Hypothalamus (tissue), 51 donors: ENCODE measurements around the gene SERINC5.
"Not testable (repeated sequence)": the region's sequence is repeated elsewhere in the genome, so short reads cannot be mapped to it uniquely, and the experiment has no call there.

Source experiments
- DNase-seq, 51 donors: peaks; one replicate each; lab custom pipeline; 2025; lab: John Stamatoyannopoulos, UW

The SERINC5 gene

DNA sequence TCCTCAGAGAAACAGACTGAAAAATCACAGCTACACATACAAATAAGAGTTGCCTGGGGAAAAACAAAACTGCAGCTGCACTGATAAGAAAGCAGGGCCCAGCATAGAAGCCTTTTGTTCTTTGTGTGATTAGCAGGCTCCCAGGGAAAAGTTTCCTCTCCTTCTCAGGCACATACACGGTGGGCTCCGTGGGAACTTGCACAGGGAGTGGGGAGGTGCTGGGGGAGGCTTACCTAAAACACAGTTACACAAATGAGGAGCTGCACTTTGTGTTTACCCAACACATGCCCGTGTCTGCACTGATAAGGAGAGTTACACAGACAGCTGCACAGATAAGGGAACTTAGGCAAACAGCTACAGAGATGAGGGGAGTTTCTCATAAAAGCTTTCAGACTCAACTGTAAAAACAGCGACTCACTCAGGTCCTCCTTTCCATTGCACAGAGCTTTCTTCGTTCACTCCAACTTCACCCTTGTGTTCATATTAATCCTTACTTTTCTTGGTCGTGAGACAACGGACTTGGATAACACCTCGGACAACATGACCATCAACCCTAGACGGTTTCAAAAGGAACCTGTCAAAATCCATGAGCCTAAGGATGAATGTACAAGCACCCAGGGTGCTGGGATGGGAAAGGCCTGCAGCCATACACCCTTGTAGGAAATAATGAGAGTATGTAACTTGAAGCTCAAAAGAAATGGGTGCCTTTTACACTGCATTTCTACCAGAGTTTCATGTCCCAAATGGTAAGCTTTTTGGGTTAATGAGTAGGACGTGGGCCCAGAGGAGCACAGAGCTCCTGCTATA lies 50.8 kb downstream of the SERINC5 start:
- DNase-seq = peak in 7 of 51 donors; percentile 13 to 73 (median 28)

DNA sequence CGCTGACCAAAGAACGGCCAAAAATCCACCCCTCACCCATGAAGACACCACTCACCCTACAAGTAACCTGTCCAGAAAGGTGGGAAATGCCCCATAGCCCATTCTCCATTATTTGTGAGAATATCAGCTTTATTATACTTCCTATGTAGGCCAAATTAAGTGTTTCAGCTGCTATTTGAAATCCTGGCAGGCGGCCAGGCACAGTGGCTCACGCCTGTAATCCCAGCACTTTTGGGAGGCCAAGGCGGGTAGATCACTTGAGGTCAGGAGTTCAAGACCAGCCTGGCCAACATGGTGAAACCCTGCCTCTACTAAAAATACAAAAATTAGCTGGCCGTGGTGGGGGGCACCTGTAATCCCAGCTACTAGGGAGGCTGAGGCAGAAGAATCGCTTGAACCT lies 54.1 kb downstream of the SERINC5 start:
- DNase-seq = not testable (repeated sequence)

DNA sequence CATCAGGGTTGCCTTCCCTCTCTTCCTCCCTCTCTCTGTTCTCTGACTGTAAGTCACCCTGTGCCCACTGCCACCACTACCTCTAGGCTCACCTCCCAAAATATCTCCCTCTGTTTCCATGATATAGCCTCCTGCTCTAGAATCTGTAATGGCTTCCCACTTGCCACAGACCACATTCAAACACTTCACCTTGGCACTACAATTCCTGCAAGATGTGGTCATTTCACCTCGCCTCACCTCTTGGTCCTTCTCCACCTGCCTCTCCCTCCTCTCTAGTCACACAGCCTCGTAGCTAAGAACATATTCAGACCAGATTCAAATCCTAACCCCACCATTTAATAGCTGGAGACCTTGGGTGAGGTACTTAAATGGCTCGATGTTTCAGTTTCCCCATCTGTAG lies 56.9 kb downstream of the SERINC5 start:
- DNase-seq = no peak

DNA sequence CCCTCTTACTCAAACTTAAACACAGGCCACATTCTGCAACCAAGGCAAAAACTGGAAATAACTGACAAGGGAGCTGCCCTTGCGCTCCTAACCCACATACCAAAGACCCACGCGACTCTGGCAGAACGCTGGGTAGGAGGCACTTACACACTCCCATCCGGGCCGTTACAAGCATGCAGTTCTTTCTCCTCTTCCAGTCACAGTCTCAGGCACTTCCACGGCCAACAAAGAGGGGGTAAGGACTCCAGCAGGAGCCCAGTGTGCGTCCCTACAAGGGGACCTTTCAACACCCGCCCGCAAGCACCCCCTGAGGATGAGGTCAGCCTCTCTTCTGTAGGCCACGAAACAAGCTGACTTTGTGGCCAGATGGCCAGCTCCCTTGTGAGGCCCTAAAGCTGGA lies 57.4 kb downstream of the SERINC5 start:
- peak in 47 of 51 donors; percentile 16 to 92 (median 74) for DNase-seq

DNA sequence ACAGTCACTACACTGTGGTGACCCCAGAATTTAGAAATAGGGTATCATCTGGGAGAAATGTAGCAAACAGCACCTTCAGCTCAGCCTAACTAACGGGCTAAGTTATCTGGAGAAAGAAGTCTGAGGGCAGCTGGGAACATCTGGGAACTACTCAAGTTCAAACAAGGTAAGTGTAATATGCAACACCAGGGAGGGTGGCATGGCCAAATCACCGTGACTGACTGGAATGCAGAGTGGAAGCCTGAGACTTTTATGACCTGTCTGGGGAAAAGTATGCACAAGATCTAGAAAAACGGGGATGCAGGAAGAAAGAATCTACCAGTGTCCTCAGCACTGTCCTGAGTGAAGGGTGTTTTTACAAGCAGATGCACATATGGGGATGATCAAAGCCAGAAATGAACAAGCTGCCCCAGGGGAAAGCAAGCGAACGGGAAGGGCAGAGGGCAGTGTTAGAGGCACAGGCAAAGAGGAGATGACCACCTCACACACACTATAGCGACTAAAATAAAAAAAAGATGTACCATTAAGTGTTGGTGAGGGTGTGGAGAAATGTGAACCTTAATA lies 59.9 kb downstream of the SERINC5 start:
- no peak for DNase-seq

DNA sequence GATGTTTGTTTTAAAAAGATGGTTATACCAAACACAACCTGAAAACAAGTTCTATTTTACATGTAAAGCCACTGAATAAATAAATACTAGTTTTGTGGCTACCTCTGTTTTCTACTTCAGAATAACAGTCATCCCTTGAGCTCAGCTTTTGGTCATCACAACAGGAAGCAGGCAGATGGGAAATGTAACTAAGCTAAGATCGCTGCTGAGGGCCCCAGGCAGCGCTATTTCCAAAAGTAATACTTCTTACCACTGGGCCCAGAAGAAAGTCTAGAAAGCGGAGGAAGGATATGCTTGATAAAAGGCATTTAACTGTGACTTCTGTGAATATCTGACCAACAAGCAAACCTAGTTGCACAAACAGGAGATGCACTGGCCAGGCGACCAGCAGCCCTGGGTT lies 61.4 kb downstream of the SERINC5 start:
- DNase-seq = no peak

DNA sequence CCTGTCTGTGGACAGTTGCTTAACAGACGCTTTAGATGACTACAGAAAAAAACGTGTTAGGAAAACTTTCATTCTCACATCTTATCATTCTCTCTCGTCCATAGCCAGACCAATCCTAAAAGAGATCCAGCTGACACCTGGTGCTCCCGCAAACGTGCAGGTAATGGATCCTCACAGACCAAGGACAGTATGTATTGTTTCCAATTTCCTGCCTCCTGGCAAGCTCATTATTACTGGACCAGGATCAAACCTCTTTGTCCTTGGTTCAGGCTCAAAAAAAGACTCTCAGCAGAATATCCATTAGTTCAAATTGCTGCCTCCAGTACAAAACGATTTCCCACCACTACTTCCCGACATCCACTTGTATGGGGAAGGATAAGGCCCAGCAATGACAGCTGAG lies 62.4 kb downstream of the SERINC5 start:
- peak in 2 of 51 donors; percentile 43 to 48 for DNase-seq

DNA sequence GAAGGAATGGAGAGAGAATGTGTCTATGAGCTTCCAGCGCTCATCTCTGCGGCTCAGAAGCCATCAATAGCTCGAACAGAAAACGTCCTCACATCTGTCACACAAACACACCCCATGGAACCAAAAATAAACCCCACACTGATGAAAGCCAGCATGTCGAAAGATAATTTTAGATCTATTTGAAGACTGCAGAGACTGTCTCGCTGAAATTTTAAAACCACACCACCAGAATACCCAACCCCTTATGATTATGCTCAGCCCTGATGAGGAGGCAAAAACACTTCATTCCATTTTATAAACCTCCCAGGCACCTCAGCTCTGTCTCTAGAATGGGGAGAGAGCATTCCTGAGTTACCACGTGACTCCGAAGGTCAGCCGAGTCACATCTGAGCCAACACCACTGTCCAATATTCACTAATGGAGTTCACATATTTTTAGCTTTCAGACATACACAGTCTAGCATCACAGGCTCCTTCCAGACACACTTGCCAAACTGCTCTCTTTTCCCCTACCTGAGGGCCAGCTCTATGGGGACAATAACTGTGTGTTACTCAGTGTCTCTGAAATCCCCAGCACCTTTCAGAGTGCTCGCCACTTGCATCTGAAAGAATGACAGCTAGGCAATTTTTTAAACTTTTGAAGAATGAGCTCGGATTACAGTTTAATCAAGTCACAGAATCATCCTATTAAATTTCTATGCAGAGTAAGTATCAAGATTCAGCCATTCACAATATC lies 63.2 kb downstream of the SERINC5 start:
- peak in 2 of 51 donors; percentile 19 to 77 for DNase-seq

DNA sequence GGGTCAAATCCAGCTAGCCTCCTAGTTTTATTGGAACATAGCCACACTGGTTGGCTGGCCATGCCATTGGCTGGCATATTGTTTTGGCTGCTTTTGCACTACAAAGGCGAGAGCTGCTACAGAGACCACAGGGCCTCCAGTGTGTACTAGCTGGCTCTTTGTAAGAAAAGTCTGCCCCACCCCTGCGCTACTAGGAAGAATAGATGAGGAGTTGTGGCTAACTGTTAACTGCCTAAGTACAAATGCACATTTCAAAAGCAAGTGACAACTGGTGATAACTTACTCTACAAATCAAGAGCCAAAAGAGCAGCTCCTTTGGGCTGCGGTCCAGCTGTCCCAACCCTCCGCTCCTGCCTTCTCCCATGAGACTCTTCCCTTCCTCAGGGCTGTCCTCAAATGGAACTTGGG lies 63.9 kb downstream of the SERINC5 start:
- DNase-seq = peak in 31 of 51 donors; percentile 19 to 77 (median 45)

DNA sequence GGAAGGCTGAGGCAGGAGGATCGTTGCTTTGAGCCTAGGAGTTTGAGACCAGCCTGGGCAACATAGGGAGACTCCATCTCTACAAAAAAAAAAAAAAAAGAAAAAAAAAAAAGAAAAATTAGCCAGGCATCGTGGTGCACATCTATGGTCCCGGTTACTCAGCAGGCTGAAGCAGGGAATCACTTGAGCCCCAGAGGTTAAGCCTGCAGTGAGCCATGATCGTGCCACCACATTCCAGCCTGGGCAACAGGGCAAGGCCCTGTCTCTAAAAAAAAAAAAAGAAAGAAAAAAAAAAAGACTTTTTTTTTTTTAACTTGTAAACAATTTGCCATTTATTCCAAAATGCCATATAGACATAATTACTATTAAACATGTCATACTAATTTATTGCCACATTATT lies 64.5 kb downstream of the SERINC5 start:
- no peak for DNase-seq

DNA sequence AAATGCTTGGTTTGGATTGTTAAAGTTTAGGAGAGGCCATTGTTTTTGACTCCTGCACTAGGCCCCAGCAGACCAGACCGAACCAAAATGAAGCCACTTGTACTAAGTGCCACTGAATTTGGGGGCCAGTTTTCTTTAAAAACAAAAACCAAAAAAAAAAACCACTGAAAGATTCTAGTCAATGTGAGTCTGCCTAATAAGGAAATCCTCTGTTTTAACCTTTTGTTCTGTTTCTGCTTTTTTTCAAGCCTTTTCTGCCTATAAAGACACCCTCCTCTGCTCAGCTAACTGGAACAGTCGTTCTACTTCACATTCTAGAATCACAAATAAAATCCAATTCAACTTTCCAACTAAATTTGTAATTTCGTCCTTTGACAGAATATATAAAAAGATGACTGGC lies 64.9 kb downstream of the SERINC5 start:
- no peak for DNase-seq

DNA sequence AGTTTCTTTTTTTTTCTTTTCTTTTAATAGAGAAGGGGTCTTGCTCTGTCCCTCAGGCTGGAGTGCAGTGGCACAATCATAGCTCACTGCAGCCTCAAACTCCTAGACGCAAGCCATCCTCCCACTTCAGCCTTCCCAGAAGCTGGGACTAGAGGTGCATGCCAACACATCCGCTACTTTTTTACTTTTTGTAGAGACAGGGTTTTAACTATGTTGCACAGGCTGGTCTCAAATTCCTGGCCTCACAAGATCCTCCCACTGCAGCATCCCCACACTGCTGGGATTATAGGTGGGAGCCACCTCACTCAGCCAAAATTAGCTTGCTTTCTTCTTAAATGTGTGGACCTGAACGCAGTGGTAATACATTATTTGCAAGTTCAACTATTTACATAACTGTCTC lies 66.1 kb downstream of the SERINC5 start:
- no peak for DNase-seq

DNA sequence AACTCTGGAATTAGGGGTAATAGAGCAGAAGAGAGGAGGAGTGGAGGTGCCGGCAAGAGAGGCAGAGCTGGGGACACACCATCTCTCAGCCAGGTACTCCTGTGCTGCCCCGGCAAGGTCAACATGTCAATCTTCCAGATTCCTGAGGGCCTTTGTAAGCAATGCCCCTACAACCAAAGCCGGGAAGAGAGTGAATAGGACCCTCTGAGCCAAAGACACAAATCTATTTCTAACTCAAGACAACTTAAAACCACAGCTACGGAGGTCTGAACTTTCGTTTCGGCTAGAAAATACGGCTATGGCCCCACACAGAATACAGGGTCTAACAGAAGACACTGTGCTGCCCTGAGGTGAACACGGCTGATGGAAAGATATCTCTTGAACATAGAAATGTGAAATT lies 66.6 kb downstream of the SERINC5 start:
- DNase-seq = no peak

DNA sequence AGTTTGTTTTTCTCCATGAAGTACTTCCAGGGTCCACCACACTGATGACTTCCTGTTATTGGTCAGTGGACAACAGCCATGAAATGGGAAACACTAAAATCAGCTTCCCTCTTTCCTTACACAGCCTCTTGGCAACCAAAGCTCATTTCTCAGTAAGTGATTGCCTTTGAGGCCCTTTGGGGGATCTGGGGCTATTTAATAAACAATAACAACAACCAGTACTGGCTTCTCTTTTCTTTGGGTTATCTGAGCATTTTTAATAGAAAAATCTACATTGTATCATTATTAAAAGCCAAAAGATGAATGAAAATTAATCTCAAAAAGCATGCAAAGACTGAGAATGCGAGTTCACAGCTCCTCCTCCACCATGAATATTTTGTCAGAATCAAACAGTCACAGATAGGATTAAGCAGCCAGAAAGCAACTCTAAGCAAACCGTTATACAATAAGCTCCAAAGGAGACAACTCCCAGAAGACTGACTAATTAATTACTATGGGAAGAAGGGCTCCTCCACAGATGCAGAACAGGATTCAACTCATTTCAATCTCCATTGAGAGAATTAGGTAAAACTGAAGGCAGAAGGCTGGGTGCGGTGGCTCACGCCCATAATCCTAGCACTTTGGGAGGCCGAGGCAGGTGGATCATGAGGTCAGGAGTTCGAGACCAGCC lies 68.3 kb downstream of the SERINC5 start:
- peak in 1 of 51 donors; percentile 38 for DNase-seq

DNA sequence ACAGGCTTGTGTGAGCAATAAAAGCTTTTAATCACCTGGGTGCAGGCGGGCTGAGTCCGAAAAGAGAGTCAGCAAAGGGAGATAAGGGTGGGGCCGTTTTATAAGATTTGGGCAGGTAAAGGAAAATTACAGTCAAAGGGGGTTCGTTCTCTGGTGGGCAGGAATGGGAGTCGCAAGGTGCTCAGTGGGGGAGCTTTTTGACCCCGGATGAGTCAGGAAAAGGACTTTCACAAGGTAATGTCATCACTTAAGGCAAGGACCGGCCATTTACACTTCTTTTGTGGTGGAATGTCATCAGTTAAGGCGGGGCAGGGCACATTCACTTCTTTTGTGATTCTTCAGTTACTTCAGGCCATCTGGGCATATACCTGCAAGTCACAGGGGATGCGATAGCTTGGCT lies 70.3 kb downstream of the SERINC5 start:
- DNase-seq = not testable (repeated sequence)

DNA sequence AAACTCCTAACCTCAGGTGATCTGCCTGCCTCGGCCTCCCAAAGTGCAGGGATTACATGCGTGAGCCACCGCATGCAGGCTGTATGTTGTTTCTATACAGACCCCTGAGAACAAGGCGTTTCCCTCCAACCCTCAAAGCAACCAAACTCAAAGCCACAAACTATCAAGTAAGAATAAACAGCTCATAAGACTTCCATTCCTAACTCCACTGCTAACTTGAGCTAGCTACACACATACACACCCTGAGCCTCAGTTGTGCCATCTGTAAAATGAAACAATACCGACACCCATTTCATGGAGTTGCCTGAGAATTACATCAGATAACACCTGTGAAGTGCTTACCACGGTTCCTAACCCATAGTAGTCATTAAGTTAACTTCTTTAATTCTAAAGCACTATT lies 70.8 kb downstream of the SERINC5 start:
- DNase-seq = no peak

DNA sequence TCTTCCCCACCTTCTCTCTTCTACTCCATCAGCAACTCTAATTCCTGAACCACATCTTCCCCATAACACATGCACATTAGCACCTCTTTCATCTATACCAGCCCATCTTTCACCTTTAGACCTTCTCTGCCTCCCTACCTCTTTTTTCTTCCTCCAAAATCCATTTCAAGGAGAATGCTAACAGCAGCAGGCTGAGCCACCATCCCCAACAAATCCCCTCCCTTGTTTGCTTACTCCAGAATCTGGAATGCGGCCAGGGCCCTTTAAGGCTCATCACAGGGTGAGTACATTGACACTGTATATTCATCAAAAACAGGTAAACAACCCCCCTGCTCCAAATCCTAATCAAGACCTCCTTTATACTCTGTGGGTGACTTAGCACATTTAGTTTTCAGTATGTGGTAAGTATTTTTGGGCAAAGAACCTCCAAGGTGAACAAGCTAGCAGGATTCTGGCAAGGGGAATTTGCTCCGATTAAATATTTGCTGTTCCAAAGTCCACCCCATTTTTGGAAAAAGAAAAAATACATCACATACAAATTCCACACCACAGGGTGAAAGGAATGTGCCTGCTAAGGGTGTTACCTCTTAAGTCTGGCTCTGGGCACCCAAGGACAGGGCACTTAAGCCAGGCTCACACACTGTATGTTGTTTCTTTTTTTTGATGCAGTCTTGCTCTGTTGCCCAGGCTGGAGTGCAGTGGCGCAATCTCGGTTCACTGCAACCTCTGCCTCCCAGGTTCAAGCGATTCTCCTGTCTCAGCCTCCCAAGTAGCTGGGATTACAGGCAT lies 71.4 kb downstream of the SERINC5 start:
- peak in 1 of 51 donors; percentile 16 for DNase-seq

DNA sequence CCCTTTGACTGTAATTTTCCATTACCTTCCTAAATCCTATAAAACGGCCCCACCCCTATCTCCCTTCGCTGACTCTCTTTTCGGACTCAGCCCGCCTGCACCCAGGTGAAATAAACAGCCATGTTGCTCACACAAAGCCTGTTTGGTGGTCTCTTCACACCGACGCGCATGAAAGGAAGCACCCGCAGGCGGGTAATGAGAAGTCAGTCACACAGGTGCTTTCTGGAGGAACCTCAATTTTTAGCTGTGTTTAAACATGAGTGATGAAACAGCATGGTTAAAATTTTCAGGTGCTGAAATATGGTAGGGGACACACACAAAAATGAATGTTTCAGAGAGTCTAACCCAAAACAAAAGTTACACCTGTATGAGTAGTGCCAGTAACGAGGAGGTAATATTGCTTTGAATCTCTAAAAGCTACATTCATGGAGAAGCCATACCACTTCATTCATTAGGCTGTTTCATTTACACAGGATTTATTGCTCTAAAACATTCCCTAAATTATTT lies 72.1 kb downstream of the SERINC5 start:
- not testable (repeated sequence) for DNase-seq

DNA sequence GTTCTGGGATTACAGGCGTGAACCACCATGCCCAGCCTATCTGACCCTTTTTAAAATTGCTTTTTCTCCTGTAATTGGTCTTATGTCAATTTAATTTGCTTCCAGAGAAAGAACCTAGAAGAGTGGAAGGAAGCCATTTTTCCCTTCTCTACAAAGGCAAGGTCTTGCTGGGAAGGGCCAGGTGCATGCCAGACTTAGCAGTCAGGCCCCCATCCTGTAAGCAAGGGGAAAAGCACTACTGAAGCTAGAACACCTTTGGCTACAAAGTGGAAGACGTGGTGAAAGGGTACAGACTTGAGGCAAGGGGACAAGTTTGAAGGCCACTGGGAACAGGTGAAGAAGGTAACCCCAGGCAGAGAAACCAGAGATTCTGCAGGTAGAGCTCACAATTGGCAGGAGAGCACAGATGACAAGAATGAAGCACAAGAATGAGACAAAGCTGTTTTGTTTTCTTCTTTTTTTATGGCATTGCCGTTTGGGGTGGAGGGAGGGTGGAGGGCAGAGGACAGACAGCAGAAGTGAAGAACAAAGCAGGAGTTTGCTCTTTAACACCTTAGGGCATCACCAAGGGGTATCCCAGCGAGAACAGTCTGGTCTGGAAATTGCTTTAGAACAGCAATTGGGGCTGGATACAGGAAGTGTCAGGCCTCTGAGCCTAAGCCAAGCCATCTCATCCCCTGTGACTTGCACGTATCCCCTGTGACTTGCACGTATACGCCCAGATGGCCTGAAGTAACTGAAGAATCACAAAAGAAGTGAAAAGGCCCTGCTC lies 72.9 kb downstream of the SERINC5 start:
- no peak for DNase-seq
